ENCODE data around the gene RMC1. TPM values are rescaled to one million over a fixed set of nuclear protein-coding genes. Genes with fewer than 3 reads are reported as not detected.

The RMC1 gene
- total RNA-seq, 1 experiment from 2014 or later, result 32.9 TPM

DNA sequence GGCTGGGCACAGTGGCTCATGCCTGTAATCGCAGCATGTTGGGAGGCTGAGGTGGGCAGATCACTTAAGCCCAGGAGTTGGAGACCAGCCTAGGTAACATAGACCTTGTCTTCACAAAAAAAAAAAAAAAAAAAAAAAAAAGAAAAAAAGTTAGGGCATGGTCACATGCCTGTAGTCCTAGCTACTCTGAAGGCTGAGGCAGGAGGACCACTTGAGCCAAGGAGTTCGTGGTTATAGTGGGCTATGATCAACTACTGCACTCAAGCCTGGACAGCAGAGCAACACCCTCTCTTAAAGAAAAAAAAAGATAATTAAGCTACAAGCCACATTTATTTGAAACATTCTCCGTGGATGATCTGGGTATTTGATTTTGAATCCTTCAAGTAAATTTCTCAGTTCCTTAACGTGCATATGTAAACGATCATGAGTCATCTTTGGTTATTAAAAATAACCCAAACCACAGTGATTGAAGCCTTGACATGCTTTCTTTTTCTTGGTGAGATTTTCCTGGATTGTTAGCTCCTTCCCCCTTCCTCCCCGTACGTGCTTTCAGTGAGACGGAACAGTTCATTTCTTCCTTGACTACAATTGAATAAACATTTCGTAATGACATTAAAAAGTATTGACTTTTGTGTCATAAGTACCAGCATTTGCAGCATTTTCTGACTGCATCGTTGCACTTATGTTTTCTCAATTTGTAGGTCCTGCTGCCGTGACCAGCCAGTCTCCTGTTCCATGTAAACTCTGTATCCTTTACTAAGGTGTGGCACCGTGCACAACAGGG, 20.3 kb downstream of the RMC1 start:
- DNase-seq (ENCODE audit: low read depth, low spot score), result no peak
- in situ Hi-C loops (cut with HindIII; ENCODE audit: low pct_unique_long_range_greater_than_20kb, low sequenced_read_pairs), result no loop called here

DNA sequence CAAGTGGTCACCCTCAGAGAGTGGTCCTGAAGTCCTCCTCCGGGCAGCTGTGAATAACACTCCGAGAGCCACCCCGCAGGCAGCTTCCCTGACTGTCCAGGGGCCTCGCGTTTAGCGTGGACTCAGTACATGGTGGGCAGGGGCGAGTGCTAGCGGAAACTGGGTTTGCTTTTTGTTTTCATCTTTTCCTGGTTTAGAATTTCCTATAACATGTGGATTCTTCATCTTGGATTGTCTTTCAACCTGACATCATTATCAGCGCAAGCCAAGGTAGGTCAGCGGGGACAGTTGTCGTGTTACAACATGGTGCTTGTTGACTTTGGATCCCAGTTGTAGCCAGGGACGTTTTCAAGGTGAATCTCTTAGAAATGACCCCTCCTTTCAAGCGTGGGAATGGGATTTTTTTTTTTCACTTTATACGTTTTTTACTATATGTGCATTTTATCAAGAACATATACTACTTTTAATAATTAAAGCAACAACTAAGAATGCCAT, 20.9 kb downstream of the RMC1 start:
- DNase-seq (ENCODE audit: low read depth, low spot score), result no peak
- in situ Hi-C loops (cut with HindIII; ENCODE audit: low pct_unique_long_range_greater_than_20kb, low sequenced_read_pairs), result no loop called here

DNA sequence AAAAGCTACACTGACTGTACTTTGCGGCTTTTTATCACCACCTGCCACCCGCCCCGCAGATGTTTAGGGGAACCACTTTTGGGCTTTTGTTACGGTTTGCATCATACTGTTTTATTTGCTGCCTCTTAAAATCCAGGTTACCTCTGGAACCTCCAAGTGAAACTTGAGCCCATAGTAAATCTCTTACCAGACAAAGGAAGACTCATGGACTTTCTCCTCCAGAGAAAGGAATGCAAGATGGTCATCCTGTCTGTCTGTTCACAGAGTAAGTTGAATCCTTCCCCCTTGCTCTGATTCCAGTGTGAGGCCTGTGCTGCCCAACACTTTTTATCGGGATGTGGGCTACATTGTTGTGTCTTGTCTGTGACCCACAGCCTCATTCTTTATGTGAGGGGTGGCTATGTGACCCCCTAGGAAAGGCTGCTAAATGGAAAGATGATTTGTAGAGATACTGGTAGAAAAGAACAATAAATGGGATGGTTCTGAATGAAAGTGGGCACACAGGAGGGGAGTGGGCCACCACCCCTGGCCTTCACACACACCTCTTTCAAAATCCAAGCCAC, 23.3 kb downstream of the RMC1 start:
- DNase-seq (ENCODE audit: low read depth, low spot score), result no peak
- in situ Hi-C loops (cut with HindIII; ENCODE audit: low pct_unique_long_range_greater_than_20kb, low sequenced_read_pairs), result no loop called here

DNA sequence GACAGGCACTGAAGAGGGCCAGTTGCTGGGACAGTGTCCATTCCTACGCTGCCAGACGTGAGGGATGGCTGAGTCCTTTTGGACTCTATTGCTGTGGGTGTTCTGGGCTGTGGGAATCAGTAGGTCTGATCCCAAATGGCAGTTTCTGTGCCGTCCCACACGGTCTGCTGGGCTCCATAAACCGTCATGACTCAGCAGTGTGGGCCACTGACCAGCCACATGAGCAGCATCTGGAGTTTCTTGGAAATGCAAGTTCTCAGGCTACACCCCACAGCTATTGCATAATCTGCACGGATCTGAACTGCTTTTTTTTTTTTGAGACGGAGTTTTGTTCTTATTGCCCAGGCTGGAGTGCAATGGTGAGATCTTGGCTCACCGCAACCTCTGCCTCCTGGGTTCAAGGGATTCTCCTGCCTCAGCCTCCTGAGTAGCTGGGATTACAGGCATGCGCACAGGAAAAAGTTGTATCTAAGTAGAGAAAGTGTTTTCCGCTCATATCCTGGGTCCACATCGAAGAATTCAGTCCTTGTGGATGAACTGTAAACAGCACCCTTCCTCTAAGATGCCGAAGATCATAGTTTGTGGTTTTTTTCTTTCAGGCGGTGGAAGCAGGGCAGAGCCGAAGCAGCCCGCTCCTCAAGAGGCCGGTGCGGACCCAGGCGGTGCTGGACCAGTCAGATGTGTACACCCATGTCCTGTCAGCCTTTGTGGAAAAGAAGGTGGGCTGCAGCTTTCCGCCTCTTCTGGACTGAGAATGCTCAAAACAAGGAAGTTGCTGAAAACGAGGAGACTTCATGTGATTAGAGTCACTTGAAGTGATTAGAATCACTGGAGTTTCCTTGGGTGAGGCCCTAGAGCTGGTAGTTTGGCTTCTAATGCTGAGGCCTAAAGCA, 25.5 kb downstream of the RMC1 start:
- no peak for DNase-seq (ENCODE audit: low read depth, low spot score)
- in situ Hi-C loops (cut with HindIII; ENCODE audit: low pct_unique_long_range_greater_than_20kb, low sequenced_read_pairs), result no loop called here

GRCh38 chr18:23529604-23530003, 26.3 kb downstream of the RMC1 start:
- in situ Hi-C loops (cut with HindIII; ENCODE audit: low pct_unique_long_range_greater_than_20kb, low sequenced_read_pairs), result no loop called here

DNA sequence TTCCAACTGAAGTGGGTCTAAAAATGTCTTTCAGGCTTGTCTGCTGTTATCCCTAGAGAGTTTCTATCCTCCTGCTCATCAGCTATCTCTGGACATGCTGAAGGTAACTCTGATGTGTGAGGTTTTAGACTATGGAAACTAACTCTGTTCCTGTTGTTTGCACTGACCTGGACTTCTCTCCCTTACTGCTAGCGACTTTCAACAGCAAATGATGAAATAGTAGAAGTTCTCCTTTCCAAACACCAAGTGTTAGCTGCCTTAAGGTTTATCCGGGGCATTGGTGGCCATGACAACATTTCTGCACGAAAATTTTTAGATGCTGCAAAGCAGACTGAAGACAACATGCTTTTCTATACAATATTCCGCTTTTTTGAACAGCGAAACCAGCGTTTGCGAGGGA, 26.9 kb downstream of the RMC1 start:
- in situ Hi-C loops (cut with HindIII; ENCODE audit: low pct_unique_long_range_greater_than_20kb, low sequenced_read_pairs), result no loop called here
- DNase-seq (ENCODE audit: low read depth, low spot score), result no peak

More at GRCh38 chr18:23529604-23530003, 26.3 kb downstream of the RMC1 start:
- DNase-seq (ENCODE audit: low read depth, low spot score), result no peak

GRCh38 chr18:23531912-23532311, 28.6 kb downstream of the RMC1 start:
- DNase-seq (ENCODE audit: low read depth, low spot score), result no peak
- in situ Hi-C loops (cut with HindIII; ENCODE audit: low pct_unique_long_range_greater_than_20kb, low sequenced_read_pairs), result no loop called here

- in situ Hi-C loops (cut with HindIII; ENCODE audit: low pct_unique_long_range_greater_than_20kb, low sequenced_read_pairs), result no loop called here
- no peak for DNase-seq (ENCODE audit: low read depth, low spot score)
These were observed 29.5 kb downstream of the RMC1 start for GRCh38 chr18:23532848-23533247.

- no peak for DNase-seq (ENCODE audit: low read depth, low spot score)
- in situ Hi-C loops (cut with HindIII; ENCODE audit: low pct_unique_long_range_greater_than_20kb, low sequenced_read_pairs), result no loop called here
These were observed 31.0 kb downstream of the RMC1 start for GRCh38 chr18:23534276-23534675.

DNA sequence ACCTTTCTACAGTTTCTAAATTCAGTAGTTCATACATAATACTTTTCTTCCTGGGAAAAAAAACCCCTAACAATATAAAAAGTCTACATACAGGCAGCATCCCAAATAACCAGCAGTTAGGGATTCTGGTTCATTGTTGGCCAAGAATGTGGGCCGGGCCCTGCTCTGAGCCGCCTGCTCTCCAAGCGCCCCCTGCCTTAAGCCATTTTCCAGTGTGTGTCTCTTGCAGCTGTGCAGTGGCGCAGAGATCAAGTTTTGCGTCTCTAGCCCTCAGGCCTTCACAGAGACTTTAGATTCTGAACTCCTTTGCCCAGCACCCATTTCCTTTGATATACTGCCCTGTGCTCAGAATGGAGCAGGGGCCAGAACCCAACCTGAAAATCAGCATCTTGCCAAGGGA, 32.9 kb downstream of the RMC1 start:
- in situ Hi-C loops (cut with HindIII; ENCODE audit: low pct_unique_long_range_greater_than_20kb, low sequenced_read_pairs), result no loop called here
- DNase-seq (ENCODE audit: low read depth, low spot score), result no peak

- no peak for DNase-seq (ENCODE audit: low read depth, low spot score)
- in situ Hi-C loops (cut with HindIII; ENCODE audit: low pct_unique_long_range_greater_than_20kb, low sequenced_read_pairs), result no loop called here
These were observed 34.0 kb downstream of the RMC1 start for GRCh38 chr18:23537274-23537673.

- no peak for DNase-seq (ENCODE audit: low read depth, low spot score)
- in situ Hi-C loops (cut with HindIII; ENCODE audit: low pct_unique_long_range_greater_than_20kb, low sequenced_read_pairs), result no loop called here
These were observed 34.7 kb downstream of the RMC1 start for GRCh38 chr18:23538001-23538400.

DNA sequence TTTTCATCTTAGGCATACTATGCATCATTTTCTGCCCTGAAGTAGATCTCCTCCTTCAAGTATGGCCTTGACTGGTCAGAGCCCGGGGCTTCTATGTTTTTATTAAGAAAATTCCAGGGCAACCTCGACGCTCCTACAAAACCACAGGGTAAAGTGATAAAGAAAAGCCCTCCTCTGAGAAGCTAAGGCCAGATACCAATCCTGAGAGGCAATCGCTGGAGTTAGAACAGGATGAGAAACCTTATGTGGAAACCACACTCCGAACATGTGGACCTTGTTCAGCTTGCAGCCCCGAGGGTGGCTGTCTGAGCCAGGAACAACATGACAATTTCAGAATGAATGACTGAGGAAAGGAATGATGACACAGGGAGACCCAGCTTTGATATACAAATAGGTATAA, 35.6 kb downstream of the RMC1 start:
- no peak for DNase-seq (ENCODE audit: low read depth, low spot score)
- in situ Hi-C loops (cut with HindIII; ENCODE audit: low pct_unique_long_range_greater_than_20kb, low sequenced_read_pairs), result no loop called here

GRCh38 chr18:23539296-23539695, 36.0 kb downstream of the RMC1 start:
- in situ Hi-C loops (cut with HindIII; ENCODE audit: low pct_unique_long_range_greater_than_20kb, low sequenced_read_pairs), result no loop called here
- DNase-seq (ENCODE audit: low read depth, low spot score), result no peak

GRCh38 chr18:23539911-23540525, 36.7 kb downstream of the RMC1 start:
- no peak for DNase-seq (ENCODE audit: low read depth, low spot score)
- in situ Hi-C loops (cut with HindIII; ENCODE audit: low pct_unique_long_range_greater_than_20kb, low sequenced_read_pairs), result no loop called here

DNA sequence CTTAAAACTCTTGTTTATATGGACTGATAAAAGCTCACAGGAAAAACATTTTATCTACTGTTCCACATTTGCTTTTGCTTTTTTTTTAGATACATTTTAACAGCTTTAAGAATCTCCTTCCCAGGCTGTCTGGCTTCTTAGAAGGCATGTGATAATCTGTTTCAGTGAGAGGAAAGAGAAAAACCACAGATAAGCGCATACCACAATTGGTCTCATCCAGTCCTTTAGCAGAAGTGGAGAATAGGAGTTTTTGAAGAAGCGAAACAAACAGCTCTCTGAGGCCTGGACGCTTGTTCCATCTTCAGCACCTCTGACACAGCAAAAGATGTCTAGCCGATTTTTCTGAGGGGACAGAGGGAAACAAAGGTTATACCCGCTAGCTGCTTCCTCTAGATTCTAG, 37.6 kb downstream of the RMC1 start:
- DNase-seq (ENCODE audit: low read depth, low spot score), result peak; percentile 10
- in situ Hi-C loops (cut with HindIII; ENCODE audit: low pct_unique_long_range_greater_than_20kb, low sequenced_read_pairs), result no loop called here

GRCh38 chr18:23541349-23542093, 38.2 kb downstream of the RMC1 start:
- no peak for DNase-seq (ENCODE audit: low read depth, low spot score)
- in situ Hi-C loops (cut with HindIII; ENCODE audit: low pct_unique_long_range_greater_than_20kb, low sequenced_read_pairs), result no loop called here
